ENCODE measurements around the gene TXK. TPM values are rescaled to one million over a fixed set of nuclear protein-coding genes. Genes with fewer than 3 reads are reported as not detected.

TXK gene
- total and polyA plus RNA-seq, 10 of the 15 experiments (the other 5 are each of a cell fraction or from before 2014, with no cell fraction given): 0.44 to 2.9 (median 1.4) TPM

- TF ChIP-seq, protein P1, sequence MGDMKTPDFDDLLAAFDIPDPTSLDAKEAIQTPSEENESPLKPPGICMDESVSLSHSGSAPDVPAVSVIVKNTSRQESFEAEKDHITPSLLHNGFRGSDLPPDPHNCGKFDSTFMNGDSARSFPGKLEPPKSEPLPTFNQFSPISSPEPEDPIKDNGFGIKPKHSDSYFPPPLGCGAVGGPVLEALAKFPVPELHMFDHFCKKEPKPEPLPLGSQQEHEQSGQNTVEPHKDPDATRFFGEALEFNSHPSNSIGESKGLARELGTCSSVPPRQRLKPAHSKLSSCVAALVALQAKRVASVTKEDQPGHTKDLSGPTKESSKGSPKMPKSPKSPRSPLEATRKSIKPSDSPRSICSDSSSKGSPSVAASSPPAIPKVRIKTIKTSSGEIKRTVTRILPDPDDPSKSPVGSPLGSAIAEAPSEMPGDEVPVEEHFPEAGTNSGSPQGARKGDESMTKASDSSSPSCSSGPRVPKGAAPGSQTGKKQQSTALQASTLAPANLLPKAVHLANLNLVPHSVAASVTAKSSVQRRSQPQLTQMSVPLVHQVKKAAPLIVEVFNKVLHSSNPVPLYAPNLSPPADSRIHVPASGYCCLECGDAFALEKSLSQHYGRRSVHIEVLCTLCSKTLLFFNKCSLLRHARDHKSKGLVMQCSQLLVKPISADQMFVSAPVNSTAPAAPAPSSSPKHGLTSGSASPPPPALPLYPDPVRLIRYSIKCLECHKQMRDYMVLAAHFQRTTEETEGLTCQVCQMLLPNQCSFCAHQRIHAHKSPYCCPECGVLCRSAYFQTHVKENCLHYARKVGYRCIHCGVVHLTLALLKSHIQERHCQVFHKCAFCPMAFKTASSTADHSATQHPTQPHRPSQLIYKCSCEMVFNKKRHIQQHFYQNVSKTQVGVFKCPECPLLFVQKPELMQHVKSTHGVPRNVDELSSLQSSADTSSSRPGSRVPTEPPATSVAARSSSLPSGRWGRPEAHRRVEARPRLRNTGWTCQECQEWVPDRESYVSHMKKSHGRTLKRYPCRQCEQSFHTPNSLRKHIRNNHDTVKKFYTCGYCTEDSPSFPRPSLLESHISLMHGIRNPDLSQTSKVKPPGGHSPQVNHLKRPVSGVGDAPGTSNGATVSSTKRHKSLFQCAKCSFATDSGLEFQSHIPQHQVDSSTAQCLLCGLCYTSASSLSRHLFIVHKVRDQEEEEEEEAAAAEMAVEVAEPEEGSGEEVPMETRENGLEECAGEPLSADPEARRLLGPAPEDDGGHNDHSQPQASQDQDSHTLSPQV (IDR thresholded peaks at IDR 0.05): no peak
- TF ChIP-seq ZBTB40 (IDR thresholded peaks at IDR 0.05; ENCODE audit: borderline replicate concordance): peak; percentile 45; the same call in 1 of the 2 replicates
- peak; percentile 94 to 98 for TF ChIP-seq EP300 (IDR thresholded peaks at IDR 0.05; ENCODE audit: borderline replicate concordance in 1 of 2, control insufficient read depth in 1 of 2, low read depth in 2 of 2, low read length in 2 of 2)
- peak; percentile 36; the same call in 1 of the 2 replicates for TF ChIP-seq RAD21 (IDR thresholded peaks at IDR 0.05; ENCODE audit: insufficient read depth, low read depth, low read length)
- TF ChIP-seq USF2 (IDR thresholded peaks at IDR 0.05; ENCODE audit: borderline replicate concordance, low read depth, low read length): no peak
- no peak for TF ChIP-seq BCLAF1 (IDR thresholded peaks at IDR 0.05)
- TF ChIP-seq RUNX3 (IDR thresholded peaks at IDR 0.05; ENCODE audit: low read length): peak; percentile 100
- TF ChIP-seq NR2F1 (conservative IDR thresholded peaks at IDR 0.05): peak; percentile 79
- no peak for TF ChIP-seq REST (IDR thresholded peaks at IDR 0.05; ENCODE audit: low read depth, low read length)
- peak; percentile 97 for TF ChIP-seq MTA3 (IDR thresholded peaks at IDR 0.05; ENCODE audit: borderline replicate concordance, low read length)
- no peak for TF ChIP-seq NR2C2 (IDR thresholded peaks at IDR 0.05; ENCODE audit: borderline replicate concordance, control insufficient read depth, insufficient read length, low read depth)
- TF ChIP-seq EED (IDR thresholded peaks at IDR 0.05; ENCODE audit: low read depth): peak; percentile 99
- no peak for TF ChIP-seq HDAC2 (IDR thresholded peaks at IDR 0.05)
Measured at GRCh38 chr4:48047421-48047844, 86.6 kb downstream of the TXK start (continued).

All from GM12878 (cell line).